Measurements from ENCODE around the gene STAMBPL1. TPM values are rescaled to one million over a fixed set of nuclear protein-coding genes. Genes with fewer than 3 reads are reported as not detected.

STAMBPL1 gene
- total and polyA plus RNA-seq, 2 donors (not counting 1 experiment from before 2014, with no cell fraction given) = 45.6 to 72.5 TPM

- H3K9me3 ChIP-seq (ENCODE audit: control insufficient read depth, insufficient read depth, low read depth, low read length) = no peaks in the 10 kb centered on the region
- TF ChIP-seq EZH2 (IDR thresholded peaks at IDR 0.05; ENCODE audit: low read length, missing control alignments) (no peak), CTCF (conservative IDR thresholded peaks at IDR 0.05 in 1 of 2, IDR thresholded peaks at IDR 0.05 in 1 of 2; ENCODE audit: low read depth in 1 of 2, low read length in 2 of 2) (no peak)
- no peak overlapping the region for H2AFZ ChIP-seq (ENCODE audit: low read length)
- no peak overlapping the region for H3K9ac ChIP-seq (ENCODE audit: insufficient read depth, low read length)
- peaks cover 3% of the 10 kb centered on the region for H3K79me2 ChIP-seq (ENCODE audit: control insufficient read depth, insufficient read depth, low read length)
- no peak overlapping the region for H3K4me3 ChIP-seq (replicated peaks in 1 of 4; ENCODE audit: control extremely low read depth in 1 of 4, insufficient read depth in 1 of 4, low read depth in 3 of 4, low read length in 4 of 4)
- no peaks in the 10 kb centered on the region for H4K20me1 ChIP-seq (ENCODE audit: control insufficient read depth, extremely low read depth, insufficient read depth, low read length)
- H3K27me3 ChIP-seq (ENCODE audit: control insufficient read depth, insufficient read depth, low read length) = no peaks in the 10 kb centered on the region
- H3K36me3 ChIP-seq (ENCODE audit: control insufficient read depth, insufficient read depth, low read length) = peaks cover 8% of the 10 kb centered on the region
- H3K4me1 ChIP-seq (ENCODE audit: control insufficient read depth, extremely low read depth, insufficient read depth, low read length) = peaks cover 12% of the 10 kb centered on the region
- no peak overlapping the region for H3K27ac ChIP-seq (ENCODE audit: insufficient read depth, low read length)
- DNase-seq (ENCODE audit: low read depth in 2 of 2) = no peak
- H3K4me2 ChIP-seq (ENCODE audit: extremely low read depth, insufficient read depth, low read length) = no peak overlapping the region
Measured at GRCh38 chr10:88908194-88908593, 28.1 kb downstream of the STAMBPL1 start.

GRCh38 chr10:88911116-88911515 is 31.1 kb downstream of the STAMBPL1 start:
- Histone ChIP-seq H4K20me1 (ENCODE audit: control insufficient read depth, extremely low read depth, insufficient read depth, low read length) (no peaks in the 10 kb centered on the region), H3K27me3 (ENCODE audit: control insufficient read depth, insufficient read depth, low read length) (no peaks in the 10 kb centered on the region), H3K4me3 (replicated peaks in 1 of 4; ENCODE audit: control extremely low read depth in 1 of 4, insufficient read depth in 1 of 4, low read depth in 3 of 4, low read length in 4 of 4) (no peak overlapping the region), H2AFZ (ENCODE audit: low read length) (no peak overlapping the region), H3K9ac (ENCODE audit: insufficient read depth, low read length) (no peak overlapping the region), H3K9me3 (ENCODE audit: control insufficient read depth, insufficient read depth, low read depth, low read length) (no peaks in the 10 kb centered on the region), H3K27ac (ENCODE audit: insufficient read depth, low read length) (no peak overlapping the region), H3K36me3 (ENCODE audit: control insufficient read depth, insufficient read depth, low read length) (peaks cover 10% of the 10 kb centered on the region), H3K79me2 (ENCODE audit: control insufficient read depth, insufficient read depth, low read length) (no peaks in the 10 kb centered on the region), H3K4me2 (ENCODE audit: extremely low read depth, insufficient read depth, low read length) (no peak overlapping the region), H3K4me1 (ENCODE audit: control insufficient read depth, extremely low read depth, insufficient read depth, low read length) (peaks cover 8% of the 10 kb centered on the region)
- TF ChIP-seq CTCF (conservative IDR thresholded peaks at IDR 0.05 in 1 of 2, IDR thresholded peaks at IDR 0.05 in 1 of 2; ENCODE audit: low read depth in 1 of 2, low read length in 2 of 2) (no peak), EZH2 (IDR thresholded peaks at IDR 0.05; ENCODE audit: low read length, missing control alignments) (no peak)
- no peak for DNase-seq (ENCODE audit: low read depth in 2 of 2)

- H3K4me1 ChIP-seq (ENCODE audit: control insufficient read depth, extremely low read depth, insufficient read depth, low read length) = peaks cover 8% of the 10 kb centered on the region
- H3K27ac ChIP-seq (ENCODE audit: insufficient read depth, low read length) = no peak overlapping the region
- H3K4me3 ChIP-seq (replicated peaks in 1 of 4; ENCODE audit: control extremely low read depth in 1 of 4, insufficient read depth in 1 of 4, low read depth in 3 of 4, low read length in 4 of 4) = no peak overlapping the region
- no peaks in the 10 kb centered on the region for H3K27me3 ChIP-seq (ENCODE audit: control insufficient read depth, insufficient read depth, low read length)
- no peaks in the 10 kb centered on the region for H4K20me1 ChIP-seq (ENCODE audit: control insufficient read depth, extremely low read depth, insufficient read depth, low read length)
- H3K79me2 ChIP-seq (ENCODE audit: control insufficient read depth, insufficient read depth, low read length) = no peaks in the 10 kb centered on the region
- TF ChIP-seq CTCF (conservative IDR thresholded peaks at IDR 0.05 in 1 of 2, IDR thresholded peaks at IDR 0.05 in 1 of 2; ENCODE audit: low read depth in 1 of 2, low read length in 2 of 2) = no peak
- TF ChIP-seq EZH2 (IDR thresholded peaks at IDR 0.05; ENCODE audit: low read length, missing control alignments) = no peak
- no peaks in the 10 kb centered on the region for H3K9me3 ChIP-seq (ENCODE audit: control insufficient read depth, insufficient read depth, low read depth, low read length)
- peaks cover 11% of the 10 kb centered on the region for H3K36me3 ChIP-seq (ENCODE audit: control insufficient read depth, insufficient read depth, low read length)
- no peak overlapping the region for H3K9ac ChIP-seq (ENCODE audit: insufficient read depth, low read length)
- no peak overlapping the region for H2AFZ ChIP-seq (ENCODE audit: low read length)
- no peak for DNase-seq (ENCODE audit: low read depth in 2 of 2)
- H3K4me2 ChIP-seq (ENCODE audit: extremely low read depth, insufficient read depth, low read length) = no peak overlapping the region
Measured at GRCh38 chr10:88911851-88912250, 31.8 kb downstream of the STAMBPL1 start.
